PFSK-1 (cell line): ENCODE data around the gene PGBD2.

Experiments
- POLR2AphosphoS5 ChIP-seq: IDR thresholded peaks from 2 replicates; pipeline ENCODE4 v1.6.1; 2012; ENCODE audit warnings: low read depth, mild to moderate bottlenecking, control low read depth, low read length, moderate library complexity
- SIN3A ChIP-seq: IDR thresholded peaks from 2 replicates; pipeline ENCODE4 v1.6.1; 2012; ENCODE audit warnings: mild to moderate bottlenecking, low read length, moderate library complexity, borderline replicate concordance; ENCODE audit not compliant: insufficient read depth

DNA sequence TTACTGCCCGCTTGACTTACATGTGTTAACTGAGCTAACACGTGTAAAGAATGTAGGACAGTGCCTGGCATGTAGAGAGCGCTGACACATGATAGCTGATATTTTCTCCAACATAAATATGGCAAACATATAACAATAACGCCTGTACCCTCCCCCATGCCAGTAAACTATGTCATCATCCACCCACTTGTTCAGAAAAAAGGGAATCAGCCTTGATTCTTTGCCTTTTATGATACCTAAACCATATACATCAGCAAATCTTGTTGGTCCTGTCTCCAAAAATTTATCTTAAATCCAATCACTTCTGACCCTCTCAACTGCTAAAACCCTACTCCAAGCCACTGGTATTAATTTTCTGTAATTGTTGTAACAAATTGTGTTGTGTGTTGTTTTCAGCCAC is 46.0 kb upstream of the PGBD2 start:
- TF ChIP-seq POLR2AphosphoS5 (no peak), SIN3A (no peak)
